Natural killer cell (primary cell): ENCODE measurements around the gene FBXL4. TPM values are rescaled to one million over a fixed set of nuclear protein-coding genes. Genes with fewer than 3 reads are reported as not detected.
"Not testable (repeated sequence)": the region's sequence is repeated elsewhere in the genome, so short reads cannot be mapped to it uniquely, and the experiment has no call there.

Experiments used
- ATAC-seq, 3 donors: fragments of 150-1000 bp in 2 of 3; fragments of 200-7000 bp in 1 of 3; cut with Tn5 transposase; 1 replicate in 1 of 3; 2 replicates in 2 of 3; pipeline ENCODE4 v1.10.0; 2021; ENCODE audit warnings: mild to moderate bottlenecking in 2 of 3, moderate library complexity in 2 of 3
- DNase-seq, 2 donors: peaks; one replicate each; pipeline versions ENCODE4 v3.0.0 to v3.0.0-alpha.2; 2013 to 2021; ENCODE audit warnings: mixed read lengths in 1 of 2
- H3K27ac ChIP-seq: one replicate; pipeline ENCODE4 v1.5.1; 2013; ENCODE audit warnings: mild to moderate bottlenecking, low read length
- H3K27me3 ChIP-seq: one replicate; pipeline ENCODE4 v1.6.1; 2013; ENCODE audit warnings: low read length; ENCODE audit not compliant: control insufficient read depth, insufficient read depth
- H3K36me3 ChIP-seq: one replicate; pipeline ENCODE4 v1.6.1; 2013; ENCODE audit warnings: low read length; ENCODE audit not compliant: control insufficient read depth, insufficient read depth
- H3K4me1 ChIP-seq: one replicate; pipeline ENCODE4 v1.6.1; 2013; ENCODE audit warnings: low read length; ENCODE audit not compliant: control insufficient read depth, insufficient read depth
- H3K4me3 ChIP-seq: one replicate; pipeline ENCODE4 v1.5.1; 2013; ENCODE audit warnings: low read length
- H3K9me3 ChIP-seq: one replicate; pipeline ENCODE4 v1.6.1; 2013; ENCODE audit warnings: low read length; ENCODE audit not compliant: control insufficient read depth, insufficient read depth
- H3K27ac Mint-ChIP-seq, 2 donors: one replicate each; pipeline ENCODE4 v1.8.0; 2022; ENCODE audit warnings: mild to moderate bottlenecking in 2 of 2, mixed read lengths in 2 of 2, moderate library complexity in 1 of 2
- H3K27me3 Mint-ChIP-seq, 2 donors: one replicate each; pipeline ENCODE4 v1.8.0; 2022; ENCODE audit warnings: low read depth in 2 of 2, mixed read lengths in 2 of 2
- H3K36me3 Mint-ChIP-seq: one replicate; pipeline ENCODE4 v1.8.0; 2022; ENCODE audit warnings: mixed read lengths
- H3K4me1 Mint-ChIP-seq, 2 donors: one replicate each; pipeline ENCODE4 v1.8.0; 2022; ENCODE audit warnings: mixed read lengths in 2 of 2
- H3K4me3 Mint-ChIP-seq: one replicate; pipeline ENCODE4 v1.8.0; 2022; ENCODE audit warnings: mild to moderate bottlenecking, moderate library complexity, mixed read lengths
- H3K9me3 Mint-ChIP-seq, 2 donors: one replicate each; pipeline ENCODE4 v1.8.0; 2022; ENCODE audit warnings: mixed read lengths in 2 of 2
- CTCF ChIP-seq: fragments of 200-600 bp; IDR thresholded peaks from one replicate; pipeline ENCODE4 v1.8.0; 2022; ENCODE audit warnings: antibody characterized with exemption
- WGBS: methylation state at CpG from one replicate; pipeline ENCODE4 v1.1.7; 2013; ENCODE audit warnings: missing lambda C conversion rate; ENCODE audit not compliant: insufficient coverage; 5-methylcytosine and 5-hydroxymethylcytosine counted together
- intact Hi-C: fragments of 100-400 bp; cut with micrococcal nuclease; formaldehyde crosslinking; loops from one replicate; pipeline ENCODE4 v1.14.2; 2022
- total RNA-seq, 4 donors: library from RNA; stranded (reverse); fragments of 120-200 nt in 1 of 4; gene quantifications; one replicate each; pipeline versions ENCODE4 v1.2.3 to v1.2.4, GENCODE V29; 2013 to 2022

The FBXL4 gene
- total RNA-seq, 3 donors from 2014 or later (not counting 1 experiment from before 2014, with no cell fraction given) = 8.8 to 15.1 (median 11.3) TPM

- H3K27me3 ChIP-seq = no peaks in the 10 kb centered on the region
- H3K9me3 ChIP-seq = no peaks in the 10 kb centered on the region
- no peak for ATAC-seq
- Mint-ChIP-seq H3K36me3 (peaks cover 29% of the 10 kb centered on the region), H3K4me1 (peaks cover 0 to 5% of the 10 kb centered on the region in 2 donors), H3K9me3 (peaks cover 2 to 8% of the 10 kb centered on the region in 2 donors), H3K4me3 (no peak overlapping the region), H3K27ac (no peak overlapping the region), H3K27me3 (no peaks in the 10 kb centered on the region)
- no peak for DNase-seq
- WGBS = 100% methylated on average over 1 of the region's 1 CpG
- H3K4me1 ChIP-seq = no peaks in the 10 kb centered on the region
- intact Hi-C loops = no loop called here
- peaks cover 9% of the 10 kb centered on the region for H3K36me3 ChIP-seq
- no peak overlapping the region for H3K4me3 ChIP-seq
- TF ChIP-seq CTCF = no peak
- no peak overlapping the region for H3K27ac ChIP-seq
Measured at GRCh38 chr6:98909236-98909635, 38.5 kb downstream of the FBXL4 start.

GRCh38 chr6:98906342-98906741 lies 41.4 kb downstream of the FBXL4 start:
- ATAC-seq, H3K9me3 Mint-ChIP-seq, H3K27ac Mint-ChIP-seq, H3K4me3 Mint-ChIP-seq, H3K9me3 ChIP-seq, H3K4me3 ChIP-seq, intact Hi-C loops, DNase-seq, H3K27ac ChIP-seq, H3K27me3 ChIP-seq, H3K4me1 ChIP-seq, H3K4me1 Mint-ChIP-seq, H3K27me3 Mint-ChIP-seq: not testable (repeated sequence)
- H3K36me3 ChIP-seq = peaks cover 30% of the 10 kb centered on the region
- H3K36me3 Mint-ChIP-seq = peaks cover 14% of the 10 kb centered on the region
- no CpG with 5 or more reads among the region's 1 CpG for WGBS

DNA sequence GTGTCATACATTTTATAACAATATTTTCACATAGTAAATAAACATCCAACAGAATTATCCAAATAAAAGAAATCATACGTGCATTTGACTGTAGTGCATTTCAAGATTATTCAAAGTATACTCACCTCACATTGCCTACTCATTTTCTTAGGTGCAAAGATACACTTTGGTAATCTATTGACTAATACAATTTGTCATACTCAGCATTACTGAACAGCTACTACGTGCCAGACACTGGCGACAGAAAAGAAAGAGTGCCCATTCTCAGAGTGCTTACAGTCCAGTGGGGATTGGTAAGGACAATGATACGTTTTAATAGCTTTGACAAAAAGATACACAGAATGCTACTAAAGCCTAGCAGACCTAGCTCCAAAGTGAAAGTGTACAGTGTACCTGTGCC lies 42.0 kb downstream of the FBXL4 start:
- no peak overlapping the region for H3K4me3 Mint-ChIP-seq
- peaks cover 0 to 5% of the 10 kb centered on the region in 2 donors for H3K4me1 Mint-ChIP-seq
- Histone ChIP-seq H3K27ac (no peak overlapping the region), H3K27me3 (no peaks in the 10 kb centered on the region), H3K36me3 (peaks cover 34% of the 10 kb centered on the region), H3K9me3 (no peaks in the 10 kb centered on the region), H3K4me3 (no peak overlapping the region), H3K4me1 (no peaks in the 10 kb centered on the region)
- no peaks in the 10 kb centered on the region for H3K9me3 Mint-ChIP-seq
- intact Hi-C loops = no loop called here
- H3K27ac Mint-ChIP-seq = no peak overlapping the region
- peaks cover 14% of the 10 kb centered on the region for H3K36me3 Mint-ChIP-seq
- TF ChIP-seq CTCF = no peak
- no peak for DNase-seq
- no peaks in the 10 kb centered on the region for H3K27me3 Mint-ChIP-seq
- 98% methylated on average over 4 of the region's 4 CpGs for WGBS
- no peak for ATAC-seq

- Mint-ChIP-seq H3K36me3 (peaks cover 24% of the 10 kb centered on the region), H3K9me3 (no peaks in the 10 kb centered on the region), H3K4me3 (no peak overlapping the region), H3K4me1 (no peaks in the 10 kb centered on the region), H3K27me3 (no peaks in the 10 kb centered on the region), H3K27ac (no peak overlapping the region)
- Histone ChIP-seq H3K4me3 (no peak overlapping the region), H3K27ac (no peak overlapping the region), H3K36me3 (peaks cover 37% of the 10 kb centered on the region), H3K27me3 (no peaks in the 10 kb centered on the region), H3K9me3 (no peaks in the 10 kb centered on the region), H3K4me1 (no peaks in the 10 kb centered on the region)
- DNase-seq (no peak), ATAC-seq (no peak)
- no peak for TF ChIP-seq CTCF
- intact Hi-C loops = no loop called here
Measured at GRCh38 chr6:98904096-98904495, 43.6 kb downstream of the FBXL4 start.
